CD4-positive, alpha-beta T cell (primary cell): Measurements from ENCODE around the gene PDXK. TPM values are rescaled to one million over a fixed set of nuclear protein-coding genes. Genes with fewer than 3 reads are reported as not detected.

Experiments used
- ATAC-seq: fragments of 200-7000 bp; cut with Tn5 transposase; one replicate; pipeline ENCODE4 v1.10.0; 2022; ENCODE audit warnings: mild to moderate bottlenecking; ENCODE audit not compliant: poor library complexity
- CTCF ChIA-PET: fragments of 350-600 bp; sonication (Branson Sonifier 250); formaldehyde crosslinking; loops from one replicate; lab custom pipeline; 2021; ENCODE audit warnings: antibody characterized with exemption, inconsistent platforms; lab: Charles Lee
- POLR2A ChIA-PET: fragments of 350-600 bp; sonication (Branson Sonifier 250); formaldehyde crosslinking; loops from one replicate; lab custom pipeline; 2021; ENCODE audit warnings: antibody characterized with exemption, inconsistent platforms; lab: Charles Lee
- DNase-seq, 14 experiments: peaks; one replicate each; pipeline ENCODE4 v3.0.0-alpha.2; 2013 to 2020; ENCODE audit warnings: mixed read lengths in 2 of 14
- H3K27ac ChIP-seq, 2 donors: one replicate each; pipeline versions ENCODE4 v1.5.1 to v1.7.0; 2013; ENCODE audit warnings: low read length in 2 of 2, low read depth in 1 of 2, mild to moderate bottlenecking in 1 of 2
- H3K27me3 ChIP-seq, 2 experiments: 1 replicate in 1 of 2; 2 replicates in 1 of 2; pipeline versions ENCODE4 v1.6.1 to v1.7.0; 2013; ENCODE audit warnings: low read length in 2 of 2, control low read depth in 1 of 2, mild to moderate bottlenecking in 1 of 2, moderate library complexity in 1 of 2; ENCODE audit not compliant: insufficient read depth in 2 of 2, control insufficient read depth in 1 of 2
- H3K36me3 ChIP-seq: one replicate; pipeline ENCODE4 v1.6.1; 2013; ENCODE audit warnings: low read length, control low read depth; ENCODE audit not compliant: insufficient read depth
- H3K4me1 ChIP-seq: one replicate; pipeline ENCODE4 v1.6.1; 2013; ENCODE audit warnings: low read length, control low read depth; ENCODE audit not compliant: insufficient read depth
- H3K4me3 ChIP-seq: one replicate; pipeline ENCODE4 v1.5.1; 2013; ENCODE audit warnings: mild to moderate bottlenecking, low read length, moderate library complexity
- H3K9me3 ChIP-seq, 2 experiments: 1 replicate in 1 of 2; 2 replicates in 1 of 2; pipeline versions ENCODE4 v1.6.1 to v1.7.0; 2013; ENCODE audit warnings: low read length in 2 of 2, mild to moderate bottlenecking in 2 of 2, control low read depth in 1 of 2, moderate library complexity in 1 of 2; ENCODE audit not compliant: control insufficient read depth in 1 of 2, insufficient read depth in 1 of 2
- H3K27ac Mint-ChIP-seq: one replicate; pipeline ENCODE4 v1.8.0; 2020; ENCODE audit warnings: mixed read lengths
- H3K27me3 Mint-ChIP-seq: one replicate; pipeline ENCODE4 v1.8.0; 2021; ENCODE audit warnings: mixed read lengths
- H3K36me3 Mint-ChIP-seq: one replicate; pipeline ENCODE4 v1.8.0; 2021; ENCODE audit warnings: low read depth, mixed read lengths
- H3K4me1 Mint-ChIP-seq: one replicate; pipeline ENCODE4 v1.8.0; 2021; ENCODE audit warnings: low read depth, mixed read lengths
- H3K4me3 Mint-ChIP-seq: one replicate; pipeline ENCODE4 v1.8.0; 2020; ENCODE audit warnings: mild to moderate bottlenecking, mixed read lengths
- H3K9me3 Mint-ChIP-seq: one replicate; pipeline ENCODE4 v1.8.0; 2020; ENCODE audit warnings: mixed read lengths
- CTCF ChIP-seq: fragments of 200-600 bp; IDR thresholded peaks from one replicate; pipeline ENCODE4 v1.8.0; 2022; ENCODE audit warnings: antibody characterized with exemption, mild to moderate bottlenecking
- intact Hi-C, 2 experiments: fragments of 100-400 bp; cut with DNase I in 1 of 2; cut with micrococcal nuclease in 1 of 2; formaldehyde crosslinking; loops; one replicate each; pipeline versions ENCODE4 v1.15.1 to v1.9.0; 2023 to 2025; cut with DNase I, micrococcal nuclease
- total RNA-seq, 174 experiments: library from RNA in 2 of 174; stranded (reverse) in 2 of 174; gene quantifications; one replicate each; pipeline ENCODE4 v1.2.3 and lab custom pipeline; 2021 to 2026

Gene PDXK
- total RNA-seq, 2 experiments from 2014 or later: 74.8 to 77.0 TPM

- Histone ChIP-seq H3K9me3 (no peaks in the 10 kb centered on the region), H3K27me3 (no peaks in the 10 kb centered on the region), H3K4me1 (peaks cover 62% of the 10 kb centered on the region), H3K36me3 (peaks cover 13% of the 10 kb centered on the region), H3K4me3 (peak overlapping the region; percentile 55), H3K27ac (peak overlapping the region in 1 of 2 donors; percentile 72)
- H3K36me3 Mint-ChIP-seq: peaks cover 8% of the 10 kb centered on the region
- H3K27me3 Mint-ChIP-seq: no peaks in the 10 kb centered on the region
- DNase-seq (peak in 1 of 14 experiments; percentile 37), ATAC-seq (no peak)
- peak overlapping the region; percentile 90 for H3K4me3 Mint-ChIP-seq
- peaks cover 54% of the 10 kb centered on the region for H3K4me1 Mint-ChIP-seq
- intact Hi-C loops: loop anchor here in 1 of 2 experiments (10.0 kb wide), 1 partner anchor 237 kb away; no protein-coding TSS in a partner anchor
- ChIA-PET CTCF (interaction anchor here (1.0 to 1.9 kb wide), 2 partner anchors 21 to 62 kb away, joined by 3 to 7 read pairs; partner anchors contain the start of gene RRP1), POLR2A (interaction anchor here (0.6 to 3.6 kb wide), 6 partner anchors 8 to 1076 kb away, joined by 3 to 31 read pairs (median 4); partner anchors contain the start of genes HSF2BP, PDXK and RRP1B)
- no peak for TF ChIP-seq CTCF
- H3K27ac Mint-ChIP-seq: peak overlapping the region; percentile 97
- H3K9me3 Mint-ChIP-seq: no peaks in the 10 kb centered on the region
Observed at GRCh38 chr21:43727519-43728153, 8.7 kb downstream of the PDXK start.

DNA sequence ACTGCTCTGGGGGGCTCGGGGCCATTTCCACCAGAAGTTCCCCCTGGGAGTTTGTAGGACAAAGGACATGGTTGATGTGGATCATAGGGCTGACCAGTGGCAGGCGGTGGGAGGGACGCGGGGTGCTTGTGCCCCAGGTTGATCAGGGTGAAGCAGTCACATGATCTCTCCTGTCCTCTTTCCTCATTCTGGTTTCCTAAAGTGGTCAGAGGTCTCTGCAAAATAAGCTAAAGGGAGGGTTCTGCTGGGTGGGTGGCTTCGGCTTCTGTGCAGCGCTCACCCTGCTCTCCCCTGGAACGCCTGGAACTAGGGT is 9.2 kb downstream of the PDXK start:
- peak overlapping the region; percentile 55 for H3K4me3 ChIP-seq
- H3K4me1 Mint-ChIP-seq: peaks cover 59% of the 10 kb centered on the region

More for the DNA sequence above, 9.2 kb downstream of the PDXK start:
- Mint-ChIP-seq H3K27ac (peak overlapping the region; percentile 97), H3K4me3 (peak overlapping the region; percentile 90), H3K36me3 (peaks cover 8% of the 10 kb centered on the region), H3K9me3 (no peaks in the 10 kb centered on the region), H3K27me3 (no peaks in the 10 kb centered on the region)
- intact Hi-C loops: loop anchor here in 1 of 2 experiments (10.0 kb wide), 1 partner anchor 237 kb away; no protein-coding TSS in a partner anchor
- Histone ChIP-seq H3K36me3 (peaks cover 13% of the 10 kb centered on the region), H3K4me1 (peaks cover 64% of the 10 kb centered on the region), H3K27ac (peak overlapping the region in 1 of 2 donors; percentile 72), H3K9me3 (no peaks in the 10 kb centered on the region), H3K27me3 (no peaks in the 10 kb centered on the region)
- no peak for TF ChIP-seq CTCF
- ChIA-PET CTCF (interaction anchor here (1.0 to 1.9 kb wide), 3 partner anchors 9 to 61 kb away, joined by 3 to 7 read pairs (median 4); partner anchors contain the start of gene RRP1), POLR2A (interaction anchor here (0.6 to 3.6 kb wide), 8 partner anchors 8 to 1145 kb away, joined by 3 to 31 read pairs (median 4); partner anchors contain the start of genes HSF2BP, PDXK, PTTG1IP and RRP1B)
- ATAC-seq (no peak), DNase-seq (no peak)
